ENCODE measurements around the gene TMOD1. TPM values are rescaled to one million over a fixed set of nuclear protein-coding genes. Genes with fewer than 3 reads are reported as not detected.

Gene TMOD1
- total RNA-seq, 1 donor from 2014 or later, result 10.1 TPM

DNA sequence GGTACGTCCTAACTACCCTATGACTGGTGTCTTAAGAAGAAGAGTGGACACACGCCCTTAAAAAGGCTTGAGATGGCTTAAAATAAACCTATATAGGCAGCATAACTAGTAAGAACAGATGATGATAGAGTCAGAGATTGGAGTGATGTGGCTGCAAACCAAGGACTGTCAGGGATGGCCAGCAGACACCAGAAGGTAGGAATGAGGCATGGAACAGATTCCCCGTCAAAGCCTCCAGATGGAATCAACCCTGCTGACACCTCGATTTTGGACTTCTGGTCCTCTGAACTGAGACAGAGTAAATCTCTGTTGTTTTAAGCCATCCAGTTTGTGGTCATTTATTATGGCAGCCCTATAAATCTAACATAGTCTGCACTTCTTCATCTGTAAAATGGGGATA, 7.4 kb downstream of the TMOD1 start:
- H3K27ac Mint-ChIP-seq, result no peak overlapping the region
- peaks cover 4% of the 10 kb centered on the region for H3K36me3 Mint-ChIP-seq (ENCODE audit: insufficient read depth)
- no peak overlapping the region for H3K4me3 Mint-ChIP-seq (ENCODE audit: low read depth)
- TF ChIP-seq, protein P1, sequence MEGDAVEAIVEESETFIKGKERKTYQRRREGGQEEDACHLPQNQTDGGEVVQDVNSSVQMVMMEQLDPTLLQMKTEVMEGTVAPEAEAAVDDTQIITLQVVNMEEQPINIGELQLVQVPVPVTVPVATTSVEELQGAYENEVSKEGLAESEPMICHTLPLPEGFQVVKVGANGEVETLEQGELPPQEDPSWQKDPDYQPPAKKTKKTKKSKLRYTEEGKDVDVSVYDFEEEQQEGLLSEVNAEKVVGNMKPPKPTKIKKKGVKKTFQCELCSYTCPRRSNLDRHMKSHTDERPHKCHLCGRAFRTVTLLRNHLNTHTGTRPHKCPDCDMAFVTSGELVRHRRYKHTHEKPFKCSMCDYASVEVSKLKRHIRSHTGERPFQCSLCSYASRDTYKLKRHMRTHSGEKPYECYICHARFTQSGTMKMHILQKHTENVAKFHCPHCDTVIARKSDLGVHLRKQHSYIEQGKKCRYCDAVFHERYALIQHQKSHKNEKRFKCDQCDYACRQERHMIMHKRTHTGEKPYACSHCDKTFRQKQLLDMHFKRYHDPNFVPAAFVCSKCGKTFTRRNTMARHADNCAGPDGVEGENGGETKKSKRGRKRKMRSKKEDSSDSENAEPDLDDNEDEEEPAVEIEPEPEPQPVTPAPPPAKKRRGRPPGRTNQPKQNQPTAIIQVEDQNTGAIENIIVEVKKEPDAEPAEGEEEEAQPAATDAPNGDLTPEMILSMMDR (IDR thresholded peaks at IDR 0.05; ENCODE audit: unreplicated experiment), result no peak
- no peak for DNase-seq (ENCODE audit: low spot score, unreplicated experiment)
- H3K9me3 Mint-ChIP-seq (ENCODE audit: low read depth), result no peaks in the 10 kb centered on the region
- peaks cover 3% of the 10 kb centered on the region for H3K27me3 Mint-ChIP-seq
- peaks cover 13% of the 10 kb centered on the region for H3K4me1 Mint-ChIP-seq (ENCODE audit: low read depth)

DNA sequence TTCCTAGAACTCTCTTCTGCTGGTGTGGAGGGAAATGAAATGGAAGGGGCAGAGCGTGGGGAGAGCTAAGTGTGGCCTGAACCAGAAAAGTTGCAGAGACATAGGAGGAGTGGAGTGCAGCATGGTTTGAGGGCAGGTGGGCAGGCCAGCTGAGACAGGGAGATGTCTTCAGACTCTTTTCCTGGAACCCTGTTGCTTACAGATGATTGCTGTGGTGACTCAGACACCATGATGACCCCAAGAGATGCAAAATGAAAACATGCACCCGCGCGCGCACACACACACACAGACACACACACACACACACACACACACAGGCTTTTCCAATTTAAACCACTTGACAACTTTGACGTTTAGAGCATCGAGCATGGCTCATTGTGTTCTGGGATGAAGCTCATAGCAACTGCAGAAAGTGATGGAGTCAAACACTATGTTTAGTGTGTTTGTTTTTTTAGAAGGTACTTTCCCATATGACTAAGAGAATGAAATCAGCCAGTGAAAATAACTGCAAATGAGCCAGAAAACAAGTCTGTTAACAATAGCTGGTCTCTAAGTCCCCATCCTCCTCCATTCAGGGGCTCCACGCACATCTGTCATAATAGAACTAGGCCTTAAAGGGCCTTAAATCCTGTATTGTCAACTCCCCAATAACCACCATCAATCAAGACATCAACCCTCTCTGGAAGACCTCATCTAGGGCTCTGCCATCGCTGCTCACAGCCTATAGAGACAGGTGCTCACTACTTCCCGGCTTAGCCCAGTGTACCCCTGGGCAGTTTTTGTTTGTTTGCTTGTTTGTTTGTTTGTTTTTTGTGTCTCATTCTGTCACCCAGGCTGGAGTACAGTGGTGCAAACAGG, 9.6 kb downstream of the TMOD1 start:
- peaks cover 4% of the 10 kb centered on the region for H3K36me3 Mint-ChIP-seq (ENCODE audit: insufficient read depth)
- H3K4me1 Mint-ChIP-seq (ENCODE audit: low read depth), result no peaks in the 10 kb centered on the region
- TF ChIP-seq, protein P1 (IDR thresholded peaks at IDR 0.05; ENCODE audit: unreplicated experiment), result no peak
- no peaks in the 10 kb centered on the region for H3K9me3 Mint-ChIP-seq (ENCODE audit: low read depth)
- H3K27ac Mint-ChIP-seq, result no peak overlapping the region
- H3K4me3 Mint-ChIP-seq (ENCODE audit: low read depth), result no peak overlapping the region
- no peak for DNase-seq (ENCODE audit: low spot score, unreplicated experiment)
- H3K27me3 Mint-ChIP-seq, result no peaks in the 10 kb centered on the region

DNA sequence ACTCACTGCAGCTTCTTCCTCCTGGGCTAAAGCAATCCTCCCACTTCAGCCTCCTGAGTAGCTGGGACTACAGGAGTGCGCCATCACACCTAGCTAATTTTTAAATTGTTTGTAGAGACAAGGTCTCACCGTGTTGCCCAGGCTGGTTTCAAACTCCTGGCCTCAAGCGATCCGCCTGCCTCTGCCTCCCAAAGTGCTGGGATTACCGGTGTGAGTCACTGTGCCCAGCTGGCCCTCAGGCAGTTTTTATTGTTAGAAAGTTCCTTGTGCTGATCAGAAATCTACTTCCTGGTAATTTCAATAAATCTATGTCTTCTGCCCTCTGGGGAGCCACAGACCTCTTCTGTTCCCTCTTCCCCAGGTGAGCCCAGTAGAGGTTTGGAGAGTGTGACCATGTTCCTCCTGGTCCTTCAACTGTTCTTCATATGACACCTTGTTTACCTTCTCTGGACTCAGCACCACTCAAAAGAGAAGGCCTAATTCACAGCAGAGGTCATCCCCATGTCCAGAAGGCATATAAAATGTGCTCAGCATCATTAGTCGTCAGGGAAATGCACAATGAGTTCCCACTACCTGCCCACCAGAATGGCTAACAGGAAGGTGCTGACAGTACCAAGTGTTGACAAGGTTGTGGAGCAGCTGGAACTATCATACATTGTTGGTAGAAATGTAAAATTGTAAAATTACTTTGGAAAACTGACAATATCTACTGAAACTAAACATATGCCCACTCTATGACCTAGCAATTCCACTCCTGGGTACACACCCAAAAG, 10.4 kb downstream of the TMOD1 start:
- DNase-seq (ENCODE audit: low spot score, unreplicated experiment), result no peak
- no peaks in the 10 kb centered on the region for H3K4me1 Mint-ChIP-seq (ENCODE audit: low read depth)
- TF ChIP-seq, protein P1 (IDR thresholded peaks at IDR 0.05; ENCODE audit: unreplicated experiment), result no peak
- peaks cover 4% of the 10 kb centered on the region for H3K27me3 Mint-ChIP-seq
- H3K36me3 Mint-ChIP-seq (ENCODE audit: insufficient read depth), result peaks cover 4% of the 10 kb centered on the region
- H3K9me3 Mint-ChIP-seq (ENCODE audit: low read depth), result no peaks in the 10 kb centered on the region
- H3K27ac Mint-ChIP-seq, result no peak overlapping the region
- no peak overlapping the region for H3K4me3 Mint-ChIP-seq (ENCODE audit: low read depth)

DNA sequence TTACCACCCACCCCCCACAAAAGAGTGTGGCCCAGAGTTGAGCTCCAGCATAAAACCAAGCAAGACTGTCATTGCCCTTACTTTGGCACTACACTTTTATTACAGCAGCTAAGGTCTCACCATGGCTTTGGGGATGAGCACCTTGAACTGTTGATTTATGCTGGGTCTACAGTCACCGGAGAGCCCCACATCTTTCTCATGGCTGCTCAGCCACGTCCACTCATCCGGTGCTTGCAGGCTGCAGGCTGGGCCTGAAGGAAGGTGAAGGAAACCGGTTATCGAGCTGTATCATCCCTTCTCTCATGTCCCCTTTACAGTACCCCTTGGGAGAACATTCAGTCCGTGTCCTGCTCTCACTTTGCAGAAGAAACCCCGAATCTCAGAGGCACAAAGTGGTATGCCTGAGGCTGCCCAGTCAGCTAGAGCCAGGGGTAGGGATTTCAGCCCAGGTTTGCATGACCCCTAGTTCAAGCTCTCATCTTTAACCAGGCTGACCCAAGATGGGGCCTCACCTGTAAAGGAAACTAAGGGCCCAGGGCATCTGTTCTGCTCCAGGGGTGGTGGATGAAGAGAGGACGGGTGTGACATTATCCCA, 11.6 kb downstream of the TMOD1 start:
- Mint-ChIP-seq H3K27ac (no peak overlapping the region), H3K27me3 (peaks cover 4% of the 10 kb centered on the region), H3K9me3 (ENCODE audit: low read depth) (no peaks in the 10 kb centered on the region), H3K4me1 (ENCODE audit: low read depth) (no peaks in the 10 kb centered on the region), H3K36me3 (ENCODE audit: insufficient read depth) (peaks cover 4% of the 10 kb centered on the region), H3K4me3 (ENCODE audit: low read depth) (no peak overlapping the region)
- no peak for DNase-seq (ENCODE audit: low spot score, unreplicated experiment)
- TF ChIP-seq, protein P1 (IDR thresholded peaks at IDR 0.05; ENCODE audit: unreplicated experiment), result no peak

DNA sequence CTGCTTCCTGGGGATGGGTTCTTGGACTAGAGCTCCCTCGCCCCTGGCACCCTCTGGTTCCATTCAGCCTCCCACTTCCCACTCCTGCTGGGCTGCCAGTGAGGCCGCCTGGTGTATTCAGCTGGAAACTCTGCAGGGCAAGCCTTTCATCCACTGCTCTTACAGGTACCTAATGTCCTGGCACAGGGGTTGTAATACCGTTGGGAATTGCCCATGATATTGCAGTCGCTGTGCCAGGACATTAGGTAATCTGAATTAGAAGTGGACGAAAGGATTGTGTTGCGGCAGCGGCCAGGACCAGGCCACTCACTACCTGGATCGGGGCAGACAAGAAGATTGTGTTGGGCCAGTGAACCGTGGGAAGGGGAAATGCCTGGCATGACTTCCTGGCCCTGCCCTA, 13.1 kb downstream of the TMOD1 start:
- no peak for DNase-seq (ENCODE audit: low spot score, unreplicated experiment)
- Mint-ChIP-seq H3K36me3 (ENCODE audit: insufficient read depth) (peaks cover 4% of the 10 kb centered on the region), H3K4me1 (ENCODE audit: low read depth) (no peaks in the 10 kb centered on the region), H3K9me3 (ENCODE audit: low read depth) (no peaks in the 10 kb centered on the region), H3K27me3 (peaks cover 5% of the 10 kb centered on the region), H3K27ac (no peak overlapping the region), H3K4me3 (ENCODE audit: low read depth) (no peak overlapping the region)
- TF ChIP-seq, protein P1 (IDR thresholded peaks at IDR 0.05; ENCODE audit: unreplicated experiment), result no peak

Measured in progenitor cell of endocrine pancreas (in vitro differentiated cells).